ENCODE data around the gene PAPOLA.

The PAPOLA gene

DNA sequence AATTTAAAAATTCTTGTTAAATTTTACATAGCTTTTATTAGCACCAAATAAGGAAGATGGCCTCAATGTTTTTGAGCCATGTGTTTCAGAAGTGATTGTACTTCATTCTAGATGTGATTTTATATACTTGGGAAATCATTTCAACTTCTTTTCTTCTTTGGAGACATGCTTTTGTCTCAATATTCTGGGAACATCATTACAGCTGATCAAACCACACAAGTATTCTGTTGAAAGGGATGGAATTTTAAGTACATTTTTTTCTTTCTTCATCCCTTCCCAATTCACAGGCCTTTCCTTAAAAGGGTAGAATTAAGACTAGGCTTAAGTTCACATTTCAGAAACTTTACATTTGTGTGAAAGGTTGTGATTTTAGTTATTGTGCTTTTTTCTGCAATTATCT is 66.4 kb downstream of the PAPOLA start:
- no peak for FAIRE-seq

DNA sequence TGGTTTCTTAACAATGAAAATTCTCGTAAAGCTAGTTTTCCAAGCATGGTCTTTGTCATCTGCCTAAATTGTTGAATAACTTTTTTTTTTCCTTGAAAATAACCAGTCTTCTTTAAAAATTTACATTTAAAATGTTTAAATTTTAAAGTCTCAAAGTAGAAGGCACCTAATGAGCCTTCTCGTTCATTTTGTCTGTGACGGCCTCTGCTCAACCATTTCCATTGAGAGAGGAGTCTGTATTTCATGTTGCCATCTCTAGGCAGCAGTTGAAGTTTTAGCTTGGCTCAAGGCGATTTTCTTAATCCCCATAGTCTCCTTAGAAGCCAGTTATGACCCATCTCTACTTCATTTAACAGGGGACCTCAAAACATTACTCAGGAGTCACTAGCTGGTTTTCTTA is 69.1 kb downstream of the PAPOLA start:
- FAIRE-seq, result no peak

DNA sequence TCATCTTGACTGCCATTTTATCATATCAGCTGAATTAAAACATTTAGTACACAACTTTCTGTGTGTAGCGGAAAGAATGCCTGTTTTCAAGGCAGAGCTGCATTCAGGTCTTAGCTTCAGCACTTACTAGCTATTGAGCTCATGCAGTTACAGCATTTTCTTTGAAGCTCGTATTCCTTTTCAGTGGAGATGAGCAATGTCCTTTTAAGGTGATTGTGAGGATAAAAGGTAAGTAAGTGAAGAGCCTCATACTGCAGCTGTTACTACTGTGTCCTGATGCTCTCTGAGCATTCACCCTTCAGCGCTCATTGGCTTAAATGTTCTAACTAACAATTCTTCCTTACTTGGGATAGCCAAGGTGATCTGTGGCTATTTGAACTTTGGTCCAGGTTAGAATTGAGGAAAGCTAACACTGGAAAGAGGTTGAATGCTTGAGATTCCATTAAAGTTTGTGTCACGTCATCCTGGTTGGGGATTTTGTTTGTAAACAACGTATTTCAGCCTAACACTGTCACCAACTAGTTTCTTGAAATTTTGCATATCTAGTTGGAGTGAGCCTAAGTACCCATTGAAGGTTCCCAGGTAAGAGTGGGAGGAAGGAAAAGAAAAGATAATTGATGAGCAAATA is 71.4 kb downstream of the PAPOLA start:
- no peak for FAIRE-seq

DNA sequence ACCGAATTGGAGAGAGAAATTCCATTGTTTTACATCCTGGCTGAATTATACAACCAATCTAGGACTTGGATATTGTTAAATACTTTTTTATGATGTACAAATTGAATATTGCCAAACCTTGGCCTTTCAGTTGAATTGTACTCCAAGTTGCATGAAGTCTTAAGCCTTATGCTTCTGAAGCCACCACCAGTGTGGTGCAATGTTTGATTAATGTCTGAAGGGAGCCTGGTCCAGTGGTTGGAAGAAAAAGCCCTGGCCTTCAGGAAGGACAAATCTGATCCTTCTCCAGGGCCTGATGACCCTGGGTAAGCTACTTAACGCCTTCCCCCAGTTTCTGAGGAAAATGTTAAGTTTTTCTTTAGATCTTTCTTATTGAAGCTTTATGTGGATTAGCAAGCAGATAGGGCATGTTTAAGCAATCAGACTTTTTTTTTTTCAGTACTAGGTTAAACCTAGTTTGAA is 72.0 kb downstream of the PAPOLA start:
- no peak for FAIRE-seq

DNA sequence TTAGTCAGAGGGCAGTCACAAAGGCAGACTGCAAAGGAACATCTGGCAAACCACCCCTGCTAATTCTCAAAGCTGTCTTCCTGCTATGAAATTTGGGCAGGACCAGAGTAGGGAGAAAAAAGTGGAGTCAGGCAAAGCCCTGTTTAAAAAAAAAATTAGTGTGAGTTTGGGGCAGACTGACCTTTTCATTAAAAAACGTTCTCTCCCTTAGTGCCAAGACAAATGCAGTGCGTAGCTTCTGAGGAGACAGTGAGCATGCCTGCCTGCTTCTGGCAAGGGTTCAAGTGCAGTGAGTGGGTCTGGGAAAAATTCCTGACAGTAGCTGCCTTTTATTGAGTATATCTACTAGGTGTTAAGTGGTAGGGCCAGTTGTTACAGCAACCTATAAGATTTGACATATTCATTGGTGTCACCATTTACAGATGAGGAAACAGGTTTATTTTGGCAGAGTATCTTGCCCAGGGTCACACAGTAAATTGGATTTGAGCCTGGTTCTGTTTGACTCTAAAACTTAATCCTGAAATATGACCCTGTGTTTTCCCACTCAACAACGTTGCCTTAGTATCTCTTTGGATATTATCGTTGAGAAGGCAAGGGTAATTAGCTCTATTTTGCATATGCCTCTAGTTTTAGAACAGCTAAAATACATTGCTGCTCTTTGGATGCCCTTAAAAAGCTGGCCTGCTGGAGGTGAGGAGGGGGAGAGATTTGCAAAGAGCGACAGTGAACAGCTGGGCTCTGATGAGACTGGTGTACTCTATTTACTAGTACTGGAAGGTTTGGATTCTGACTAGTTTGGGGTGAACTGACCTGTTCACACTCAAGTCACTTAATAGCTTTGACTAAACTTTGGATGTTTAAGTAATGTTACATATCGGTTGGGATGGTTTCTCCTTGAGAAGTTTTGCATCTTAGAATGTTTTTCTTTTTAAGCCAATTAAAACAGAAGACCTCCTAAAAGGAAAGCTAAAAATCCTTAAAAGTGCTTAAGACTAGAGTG is 72.8 kb downstream of the PAPOLA start:
- FAIRE-seq, result no peak

DNA sequence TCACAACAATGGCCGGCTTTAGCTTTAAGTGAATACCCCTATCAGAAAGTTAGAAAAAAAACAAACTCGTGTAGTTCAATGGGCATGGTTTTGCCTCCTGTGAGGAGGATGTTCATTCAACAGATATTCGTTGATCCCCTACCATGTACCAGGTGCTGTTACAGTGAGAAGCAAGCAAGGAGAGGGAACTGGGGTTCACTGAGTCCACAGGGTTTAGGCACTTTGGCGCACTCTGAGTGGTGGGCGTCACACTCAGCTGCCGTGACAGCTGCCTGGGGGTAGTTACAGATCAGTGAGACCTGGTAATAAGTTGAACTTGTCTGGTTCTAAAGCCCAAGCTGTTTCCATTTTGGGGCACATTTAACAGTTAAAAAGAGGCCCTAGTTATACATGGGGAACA is 74.2 kb downstream of the PAPOLA start:
- FAIRE-seq, result no peak

DNA sequence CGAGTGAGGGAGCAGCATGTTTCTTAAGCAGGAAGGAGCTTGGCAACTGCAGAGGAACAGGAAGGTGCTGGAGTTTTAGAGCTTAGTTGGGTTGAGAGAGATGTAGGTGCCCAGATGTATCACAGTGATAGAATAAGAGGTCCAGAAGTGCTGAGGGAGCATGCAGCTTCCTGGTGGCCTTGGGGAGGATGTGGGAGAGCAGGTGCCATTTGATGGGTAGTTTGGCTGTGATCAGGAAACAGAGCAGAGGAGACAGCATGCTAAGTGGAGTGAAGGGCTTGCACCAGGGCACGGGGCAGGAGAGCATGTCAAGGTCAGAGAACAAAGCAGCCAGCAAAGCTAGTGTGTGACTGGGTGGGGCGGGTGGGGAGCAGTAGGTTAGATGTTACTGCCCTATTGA is 74.8 kb downstream of the PAPOLA start:
- no peak for FAIRE-seq

DNA sequence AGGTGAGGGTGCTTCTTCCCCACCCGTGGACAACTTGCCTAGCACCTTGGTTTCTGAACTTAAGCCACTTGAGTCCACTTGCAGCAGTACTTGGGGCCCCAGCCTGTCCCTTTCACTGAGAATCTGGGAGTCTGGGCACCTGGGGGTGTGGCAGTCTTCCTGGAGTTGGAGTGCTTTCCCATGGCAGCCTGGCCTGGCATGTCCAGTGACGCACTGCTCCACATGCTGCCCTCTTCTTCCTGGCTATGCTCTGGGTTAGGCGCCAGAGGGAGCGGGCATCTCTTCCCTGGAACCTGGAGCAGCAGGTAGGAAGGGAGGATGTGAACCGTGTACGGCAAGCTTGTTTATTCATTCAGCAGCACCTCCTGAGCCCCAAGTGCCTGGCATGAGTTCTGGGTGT is 76.4 kb downstream of the PAPOLA start:
- no peak for FAIRE-seq

DNA sequence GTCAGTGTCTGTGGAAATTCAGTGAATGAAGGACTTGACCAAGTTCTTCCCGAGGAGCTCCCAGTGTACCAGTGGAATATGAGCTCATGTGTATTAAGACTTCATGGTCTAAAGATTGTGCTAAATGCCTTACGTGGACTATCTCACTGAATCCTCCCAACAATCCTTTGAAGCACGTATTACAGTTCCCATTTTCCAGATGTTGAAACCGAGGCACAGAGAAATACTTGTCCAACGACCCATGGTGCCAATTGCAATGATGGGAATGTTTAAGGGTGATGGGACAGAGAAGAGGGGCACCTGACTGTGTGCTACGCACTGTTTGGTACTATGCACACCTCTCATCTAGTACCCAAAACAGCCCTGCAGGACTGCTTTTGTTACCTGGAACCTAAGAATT is 77.2 kb downstream of the PAPOLA start:
- no peak for FAIRE-seq

DNA sequence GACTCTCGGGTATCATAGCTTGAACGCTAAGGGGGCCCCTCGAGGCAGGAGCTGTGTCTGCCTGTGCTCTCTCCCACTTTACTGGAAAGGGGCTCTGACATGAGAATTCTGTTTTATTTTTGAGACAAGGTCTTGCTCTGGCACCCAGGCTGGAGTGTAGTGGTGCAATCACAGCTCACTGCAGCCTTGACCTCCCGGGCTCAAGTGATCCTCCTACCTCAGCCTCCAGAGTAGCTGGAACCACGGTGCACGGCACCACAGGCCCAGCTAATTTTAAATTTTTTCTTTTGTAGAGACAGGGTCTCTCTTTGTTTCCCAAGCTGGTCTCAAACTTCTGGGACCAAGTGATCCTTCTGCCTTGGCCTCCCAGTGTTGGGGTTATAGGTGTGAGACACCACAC is 77.7 kb downstream of the PAPOLA start:
- no peak for FAIRE-seq

DNA sequence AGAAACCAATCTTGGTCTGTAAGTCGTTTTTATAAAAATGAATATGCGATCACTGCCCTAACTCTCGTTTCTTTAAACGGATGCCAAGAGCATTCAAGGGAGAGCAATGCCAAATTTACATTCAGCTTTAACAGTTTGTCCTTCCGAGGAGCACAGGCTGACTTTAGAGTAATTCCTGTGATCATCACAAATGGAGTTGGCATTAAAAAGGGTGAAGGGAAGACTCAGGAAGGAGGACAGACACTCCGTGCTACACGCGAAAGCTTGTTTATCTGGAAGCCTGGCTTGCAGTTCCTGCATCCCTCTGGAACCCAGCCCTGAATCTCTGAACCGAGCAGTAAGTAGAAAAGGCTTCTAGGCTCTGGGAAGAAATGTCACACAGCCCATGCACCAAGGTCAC is 78.4 kb downstream of the PAPOLA start:
- FAIRE-seq, result no peak

DNA sequence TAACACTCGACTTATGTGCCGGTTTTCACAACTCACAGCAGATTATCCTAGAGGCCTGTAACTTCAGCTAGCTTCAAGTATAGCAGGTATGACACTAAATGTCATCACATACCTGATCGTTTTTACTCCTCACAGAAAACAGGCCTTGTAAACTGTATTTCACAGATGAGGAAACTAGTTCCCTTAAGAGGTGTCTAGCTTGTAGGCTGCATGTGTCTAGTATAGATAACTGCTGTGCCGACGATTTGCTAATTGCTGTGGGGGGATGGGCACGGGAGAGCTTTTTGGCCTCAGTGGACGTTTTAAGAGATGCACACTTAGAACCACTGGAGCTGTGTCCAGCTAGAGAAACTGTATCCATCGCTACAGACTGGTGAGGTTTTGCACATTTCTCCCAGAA is 78.8 kb downstream of the PAPOLA start:
- FAIRE-seq, result no peak

DNA sequence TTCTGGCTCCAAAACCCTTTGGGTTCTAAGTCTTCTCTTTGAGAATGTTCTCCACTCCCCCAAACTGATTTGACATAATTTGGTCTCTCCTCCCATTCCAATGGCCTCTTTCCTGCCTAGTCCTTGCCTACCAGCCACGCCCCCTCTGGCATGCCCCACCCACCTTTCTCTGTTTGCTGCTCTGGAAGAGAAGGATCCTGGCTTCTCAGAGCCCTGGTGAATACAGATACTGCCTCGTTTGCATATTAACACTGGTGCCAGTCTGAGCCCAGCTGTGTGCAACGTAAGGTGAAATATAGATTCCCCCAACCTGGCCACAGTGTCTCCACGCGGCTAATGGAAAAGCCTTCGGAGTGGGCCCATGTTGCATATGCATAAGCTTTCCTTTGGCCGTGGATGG is 79.7 kb downstream of the PAPOLA start:
- no peak for FAIRE-seq

DNA sequence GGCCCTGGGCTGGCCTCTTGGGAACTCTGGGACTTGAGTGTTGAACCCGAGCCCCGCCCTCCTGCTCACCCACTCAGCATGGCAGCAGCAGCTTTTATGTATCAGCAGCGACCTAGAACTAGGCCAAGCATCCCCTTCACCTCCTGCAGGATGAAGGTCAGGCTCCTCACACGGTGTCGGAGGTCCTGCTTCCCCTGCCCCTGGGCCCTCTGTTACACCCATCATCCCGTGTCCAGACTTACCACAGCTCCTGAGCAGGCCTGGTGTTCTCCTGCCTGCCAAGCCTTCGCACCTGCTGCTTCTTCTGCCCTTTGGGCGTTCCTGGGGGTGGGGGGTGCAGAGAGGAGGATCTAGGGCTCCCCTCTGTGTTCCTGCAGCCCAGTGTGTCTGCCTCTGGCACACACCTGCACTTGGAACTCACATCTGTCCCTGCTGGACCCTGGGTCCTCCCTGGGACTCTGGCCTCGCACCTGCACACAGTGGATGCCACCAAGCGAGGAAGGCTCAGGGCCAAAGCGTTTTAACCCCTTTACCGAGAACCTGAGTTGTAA is 80.3 kb downstream of the PAPOLA start:
- FAIRE-seq, result no peak

DNA sequence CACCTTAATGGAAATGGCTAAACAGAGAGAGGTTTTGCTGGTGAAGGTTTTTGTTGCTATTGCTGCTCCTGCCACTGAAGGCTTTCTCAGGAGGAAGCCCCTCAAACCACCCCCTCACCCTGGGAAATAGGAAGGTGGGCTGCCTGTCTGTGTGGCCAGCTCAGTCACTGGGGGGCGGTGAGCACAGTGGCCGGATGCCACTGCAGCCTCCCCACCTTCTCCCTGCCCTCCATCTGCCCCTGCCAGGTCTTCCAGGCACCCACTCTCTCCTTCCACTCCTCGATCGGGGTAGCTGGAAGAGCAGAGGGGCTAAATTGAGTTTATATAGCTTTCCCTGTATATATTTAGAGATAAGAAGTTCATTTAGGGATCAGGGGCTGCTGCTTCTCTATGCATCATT is 80.8 kb downstream of the PAPOLA start:
- no peak for FAIRE-seq

DNA sequence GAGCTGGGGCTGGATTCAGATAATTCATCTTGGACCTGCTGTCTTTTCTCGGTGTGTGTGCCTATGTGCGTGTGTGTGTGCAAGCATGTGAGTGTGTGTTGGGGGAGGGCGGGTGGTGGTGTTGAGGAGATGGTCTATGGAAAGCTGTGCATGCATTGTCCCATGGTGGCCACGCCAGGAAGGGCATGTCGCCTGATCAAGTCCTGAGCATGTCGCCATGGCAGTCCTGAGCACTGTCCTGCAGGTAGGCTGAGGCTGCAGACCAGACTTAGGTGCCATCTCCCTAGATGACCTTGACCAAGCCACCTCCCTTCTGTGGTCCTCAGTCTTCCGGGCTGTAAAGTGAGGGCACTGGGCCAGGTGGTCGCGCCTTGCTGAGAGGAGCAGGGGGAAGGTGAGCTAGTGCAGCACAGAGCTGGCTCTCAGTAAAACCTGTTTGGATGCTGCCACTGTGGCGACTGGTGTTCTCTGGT is 81.4 kb downstream of the PAPOLA start:
- FAIRE-seq, result no peak

DNA sequence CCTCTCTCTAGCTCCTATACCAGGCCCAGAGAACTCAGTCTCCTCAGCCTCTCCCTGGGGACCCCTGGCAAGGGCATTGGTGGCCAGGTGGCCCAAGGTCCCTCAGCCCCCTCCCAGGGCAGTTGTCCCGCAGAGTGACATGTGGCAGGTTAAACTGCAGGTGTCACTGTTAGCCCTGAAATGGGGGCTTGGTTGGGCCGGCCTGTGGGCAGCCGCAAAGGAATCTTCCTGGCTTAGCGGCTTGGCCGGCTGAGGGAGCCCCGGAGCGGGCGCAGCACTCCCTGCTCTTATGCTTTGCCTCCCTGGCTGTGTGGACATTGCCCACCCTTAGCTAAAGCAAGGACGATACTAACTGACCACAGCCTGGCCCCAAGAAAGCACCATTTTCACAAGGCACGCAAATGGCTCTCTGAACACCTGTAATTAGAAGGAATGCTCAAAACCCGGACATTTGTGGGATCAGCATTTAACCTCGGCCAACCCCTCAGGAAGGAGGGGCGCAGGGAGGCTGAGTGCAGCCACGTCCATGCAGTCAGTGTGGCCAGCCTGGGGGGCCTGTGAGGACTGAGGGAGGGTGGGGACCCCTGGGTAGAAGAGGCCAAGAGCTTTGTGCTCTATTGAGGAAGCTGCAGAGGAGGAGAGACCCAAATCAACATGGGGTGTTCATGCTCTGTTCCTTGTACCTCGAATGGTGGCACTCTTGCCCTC is 82.2 kb downstream of the PAPOLA start:
- no peak for FAIRE-seq

DNA sequence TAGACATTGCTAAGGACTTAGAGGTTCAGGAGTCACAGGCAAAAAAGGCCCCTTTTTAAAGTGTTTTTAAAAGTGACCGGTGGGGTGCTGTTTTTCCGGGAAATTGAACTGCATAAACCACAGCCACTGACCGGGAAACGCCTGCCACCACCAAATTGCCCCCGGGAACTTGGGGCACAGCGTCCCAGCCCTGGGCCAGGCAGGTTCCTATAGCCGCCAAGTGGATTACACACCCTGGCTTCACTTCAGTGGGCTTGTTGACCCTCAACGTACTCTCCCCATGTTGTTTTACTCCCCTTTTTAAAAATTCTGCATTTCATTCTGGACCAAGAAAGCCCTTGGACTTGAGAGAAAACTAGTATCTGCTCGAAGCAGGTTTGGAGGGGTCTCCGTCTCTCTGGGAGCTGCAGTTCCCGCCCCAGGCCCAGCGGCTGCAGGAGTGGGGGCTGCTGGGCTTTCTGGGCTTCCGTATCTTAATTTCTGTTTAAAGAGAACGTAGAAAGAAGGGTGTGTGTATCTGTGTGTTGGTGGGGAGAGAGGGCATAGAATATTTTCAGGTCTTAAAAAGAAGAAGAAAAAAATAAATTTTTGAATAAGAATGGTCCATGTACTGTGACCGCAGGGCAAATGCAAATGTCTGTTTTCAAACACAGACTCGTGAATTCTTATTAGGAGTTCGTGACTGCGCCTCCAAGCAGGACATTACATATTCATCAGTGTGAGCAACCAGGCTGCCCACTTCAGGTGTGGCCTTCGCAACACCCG is 82.9 kb downstream of the PAPOLA start:
- no peak for FAIRE-seq

DNA sequence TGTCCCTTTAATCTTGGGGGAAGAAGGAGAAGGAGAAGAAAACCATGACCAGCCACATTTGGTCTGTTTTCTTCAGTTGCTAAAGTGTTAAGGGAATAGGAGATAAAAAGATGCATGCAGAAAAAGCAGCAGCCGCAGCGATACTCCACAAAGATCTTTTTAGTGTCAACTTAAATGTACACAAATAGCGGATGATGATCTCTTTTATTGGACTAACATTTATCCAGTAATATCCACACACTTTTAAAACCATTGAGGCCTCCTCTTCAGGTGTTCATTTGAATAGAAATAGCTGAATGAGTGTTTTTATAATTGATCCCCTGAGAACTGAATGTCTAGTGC is 83.5 kb downstream of the PAPOLA start:
- FAIRE-seq, result no peak

DNA sequence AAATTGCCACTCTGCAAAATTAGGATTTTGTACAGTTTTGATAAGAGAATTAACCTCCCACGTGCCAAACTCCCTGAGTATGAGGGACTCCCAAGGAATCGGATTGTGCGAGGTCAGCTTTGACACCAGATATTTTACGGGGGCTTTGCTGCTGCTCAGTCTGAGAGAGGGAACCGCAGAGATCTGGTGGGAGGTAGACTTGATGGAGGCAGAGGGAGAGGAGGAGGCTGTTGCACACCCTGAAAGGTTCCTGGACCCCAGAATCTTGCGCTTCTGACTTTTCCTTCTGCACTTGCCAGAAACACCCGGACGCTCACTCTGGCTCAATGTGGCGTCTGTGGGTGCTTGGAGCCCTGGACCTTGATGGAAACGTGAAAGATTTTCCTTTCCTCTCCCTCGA is 83.9 kb downstream of the PAPOLA start:
- no peak for FAIRE-seq

DNA sequence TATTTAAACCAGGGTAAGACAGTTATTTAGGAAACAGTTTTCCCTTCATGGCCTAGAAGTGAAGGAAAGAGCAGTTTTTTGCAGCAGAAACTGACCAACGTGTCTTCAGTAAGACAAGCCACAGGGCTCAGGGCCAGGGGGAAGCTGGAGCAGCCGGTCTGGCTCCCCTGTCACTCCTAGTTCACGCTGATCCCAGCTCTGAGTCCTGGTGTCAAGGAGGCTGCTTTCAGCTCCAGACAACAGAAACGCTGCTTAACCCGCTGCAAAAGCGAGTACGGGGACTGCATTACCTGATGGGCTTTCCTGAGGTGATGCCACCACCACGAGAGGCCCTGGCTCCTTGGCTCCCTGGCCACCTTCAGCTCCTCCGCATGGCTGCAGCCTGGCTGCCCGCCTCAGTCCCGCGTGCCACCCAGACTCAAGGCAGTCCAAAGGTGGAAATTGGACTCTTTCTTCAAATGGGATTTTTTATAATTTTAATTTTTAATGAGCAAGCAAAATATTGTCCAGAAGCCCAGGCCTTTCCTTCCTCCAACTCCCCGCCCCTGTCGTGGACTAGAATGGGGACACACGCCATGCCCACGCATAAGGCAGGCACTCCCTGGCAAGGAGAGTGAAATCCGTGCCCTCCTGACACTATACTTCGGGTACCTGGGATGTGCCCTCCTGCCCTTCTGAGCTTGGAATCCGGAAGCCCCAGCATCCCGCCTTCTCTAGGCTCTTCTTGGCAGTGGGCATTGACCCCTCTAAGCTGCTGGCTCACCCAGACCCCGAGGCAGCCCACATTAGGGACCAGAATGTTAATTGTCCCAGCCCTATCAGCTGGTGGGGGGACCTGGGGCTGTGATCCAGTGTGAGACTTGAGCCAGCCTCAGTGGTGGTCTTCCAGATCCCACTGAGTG is 85.0 kb downstream of the PAPOLA start:
- FAIRE-seq, result no peak

Data from G401.6 (cell line).